ENCODE results near the gene CYB561. TPM values are rescaled to one million over a fixed set of nuclear protein-coding genes. Genes with fewer than 3 reads are reported as not detected.
A peak's percentile ranks its signal among the peaks of the same experiment; 100 is the strongest.

The CYB561 gene
- total RNA-seq, 4 donors from 2014 or later = 21.4 to 52.5 (median 35.0) TPM

DNA sequence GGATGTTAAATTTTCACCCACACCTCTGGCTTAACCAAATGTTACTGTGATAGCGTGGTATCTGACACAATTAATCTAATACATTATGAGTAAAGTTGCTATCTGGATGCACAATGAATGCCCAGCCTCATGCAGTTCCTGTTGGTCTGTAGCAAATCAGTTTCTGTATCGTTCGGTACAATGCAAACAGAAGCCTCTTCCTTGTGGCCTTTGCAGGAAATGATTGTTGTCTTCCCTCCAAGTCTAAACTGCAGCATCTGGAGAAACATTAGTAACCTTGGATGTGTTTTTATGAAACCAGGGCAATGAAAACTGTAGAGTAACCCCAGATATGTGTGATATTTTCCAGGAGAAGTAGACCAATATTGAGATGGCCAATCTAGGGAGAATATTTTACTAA, 46.8 kb downstream of the CYB561 start:
- Histone ChIP-seq H3K4me1 (peaks cover 0 to 37% (median 9%) of the 10 kb centered on the region in 4 donors), H3K36me3 (peaks cover 0 to 15% (median 0%) of the 10 kb centered on the region in 3 donors), H3K9me3 (no peaks in the 10 kb centered on the region), H3K27ac (peak overlapping the region in 2 of 4 donors; percentile 3 to 13), H3K27me3 (no peaks in the 10 kb centered on the region), H3K4me3 (no peak overlapping the region)
- DNase-seq (ENCODE audit: low spot score in 2 of 2) = no peak
- TF ChIP-seq POLR2A (IDR thresholded peaks at IDR 0.05) (no peak), EP300 (IDR thresholded peaks at IDR 0.05) (no peak)
- TF ChIP-seq, protein P1, sequence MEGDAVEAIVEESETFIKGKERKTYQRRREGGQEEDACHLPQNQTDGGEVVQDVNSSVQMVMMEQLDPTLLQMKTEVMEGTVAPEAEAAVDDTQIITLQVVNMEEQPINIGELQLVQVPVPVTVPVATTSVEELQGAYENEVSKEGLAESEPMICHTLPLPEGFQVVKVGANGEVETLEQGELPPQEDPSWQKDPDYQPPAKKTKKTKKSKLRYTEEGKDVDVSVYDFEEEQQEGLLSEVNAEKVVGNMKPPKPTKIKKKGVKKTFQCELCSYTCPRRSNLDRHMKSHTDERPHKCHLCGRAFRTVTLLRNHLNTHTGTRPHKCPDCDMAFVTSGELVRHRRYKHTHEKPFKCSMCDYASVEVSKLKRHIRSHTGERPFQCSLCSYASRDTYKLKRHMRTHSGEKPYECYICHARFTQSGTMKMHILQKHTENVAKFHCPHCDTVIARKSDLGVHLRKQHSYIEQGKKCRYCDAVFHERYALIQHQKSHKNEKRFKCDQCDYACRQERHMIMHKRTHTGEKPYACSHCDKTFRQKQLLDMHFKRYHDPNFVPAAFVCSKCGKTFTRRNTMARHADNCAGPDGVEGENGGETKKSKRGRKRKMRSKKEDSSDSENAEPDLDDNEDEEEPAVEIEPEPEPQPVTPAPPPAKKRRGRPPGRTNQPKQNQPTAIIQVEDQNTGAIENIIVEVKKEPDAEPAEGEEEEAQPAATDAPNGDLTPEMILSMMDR (IDR thresholded peaks at IDR 0.05) = no peak
- WGBS, 2 donors = 27 to 32% methylated on average over 3 of the region's 3 CpGs

DNA sequence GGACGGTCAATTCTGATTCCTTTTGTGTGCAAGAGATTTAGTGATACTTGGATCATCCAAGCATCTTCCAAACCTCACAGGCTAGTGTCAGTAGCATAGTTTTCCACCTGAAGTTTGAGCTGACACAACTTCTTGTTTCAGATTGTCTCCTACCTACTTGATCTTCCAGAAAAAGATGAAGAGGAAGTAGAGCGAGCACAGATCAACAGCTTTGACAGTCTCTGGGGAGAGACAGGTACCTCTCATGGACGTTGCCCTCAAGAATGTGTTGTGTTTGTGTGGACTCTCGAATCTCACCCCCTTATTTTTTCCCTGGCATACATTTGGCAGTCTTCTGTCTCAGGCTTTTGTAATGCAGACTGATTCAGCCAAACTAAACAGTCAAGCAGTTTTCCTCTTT, 47.4 kb downstream of the CYB561 start:
- no peaks in the 10 kb centered on the region for H3K27me3 ChIP-seq
- H3K4me1 ChIP-seq = peaks cover 0 to 37% (median 9%) of the 10 kb centered on the region in 4 donors
- no peaks in the 10 kb centered on the region for H3K9me3 ChIP-seq
- H3K27ac ChIP-seq = no peak overlapping the region
- H3K4me3 ChIP-seq = no peak overlapping the region
- TF ChIP-seq POLR2A (IDR thresholded peaks at IDR 0.05) (no peak), EP300 (IDR thresholded peaks at IDR 0.05) (no peak)
- TF ChIP-seq, protein P1 (IDR thresholded peaks at IDR 0.05) = no peak
- peaks cover 0 to 15% (median 0%) of the 10 kb centered on the region in 3 donors for H3K36me3 ChIP-seq
- no peak for DNase-seq (ENCODE audit: low spot score in 2 of 2)
- WGBS, 2 donors = 50 to 61% methylated on average over 4 of the region's 4 CpGs

DNA sequence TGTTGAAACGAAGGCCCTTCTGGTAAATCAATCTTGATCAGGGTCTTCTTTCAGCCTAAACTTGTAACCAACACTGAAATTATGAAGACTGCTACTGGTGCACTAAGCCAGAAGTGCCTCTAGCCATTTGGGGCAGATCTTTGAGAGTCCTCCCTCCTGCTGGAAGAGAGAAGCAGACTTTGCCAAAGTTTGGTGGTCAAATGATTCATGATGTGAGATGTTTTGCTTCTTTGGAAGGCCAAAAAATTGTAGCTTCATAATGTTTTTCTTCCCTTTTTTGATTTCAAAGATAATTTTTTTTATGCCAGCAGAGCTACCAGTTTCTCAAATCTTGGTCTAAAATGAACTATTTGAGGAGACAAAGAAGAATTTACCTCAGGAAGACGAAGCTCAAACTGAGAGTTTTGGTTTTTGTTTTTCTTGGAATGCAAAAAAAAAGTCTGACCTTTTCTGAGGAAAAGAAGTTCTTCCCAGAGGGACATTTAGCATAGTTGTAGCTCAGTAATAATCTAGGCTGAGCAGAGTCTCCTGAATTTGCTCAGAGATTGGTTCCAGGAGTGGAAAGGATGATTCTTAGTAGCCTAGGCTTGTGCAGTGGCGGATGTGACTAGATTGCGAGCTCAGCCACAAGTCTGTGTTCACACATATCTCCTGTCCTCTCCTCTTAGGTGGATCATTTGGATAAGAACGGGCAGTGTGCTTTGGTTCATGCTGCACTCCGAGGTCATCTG, 50.9 kb downstream of the CYB561 start:
- peaks cover 0 to 36% (median 7%) of the 10 kb centered on the region in 4 donors for H3K4me1 ChIP-seq
- TF ChIP-seq POLR2A (IDR thresholded peaks at IDR 0.05) (no peak), EP300 (IDR thresholded peaks at IDR 0.05) (no peak)
- TF ChIP-seq, protein P1 (IDR thresholded peaks at IDR 0.05) = no peak

DNA sequence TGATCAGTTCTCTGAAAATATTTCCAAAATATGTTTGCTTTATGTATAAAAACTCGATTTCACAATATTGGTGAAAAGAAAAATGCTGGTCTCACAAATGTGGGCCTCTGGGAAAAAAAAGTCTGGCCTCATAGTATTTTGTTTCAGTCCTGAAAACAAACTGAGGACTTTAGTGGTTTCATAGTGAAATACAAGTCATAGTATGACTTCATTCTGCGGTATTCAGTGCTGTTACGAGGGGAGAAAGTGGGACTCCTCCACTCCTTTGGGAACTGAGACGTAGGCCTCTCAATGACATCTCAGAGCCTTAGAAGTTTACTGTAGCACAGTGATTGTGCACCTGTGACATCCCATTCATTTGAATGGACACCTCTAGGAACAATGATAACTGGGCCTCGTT, 56.0 kb downstream of the CYB561 start:
- Histone ChIP-seq H3K27me3 (no peaks in the 10 kb centered on the region), H3K27ac (no peak overlapping the region), H3K4me1 (peaks cover 0 to 8% (median 0%) of the 10 kb centered on the region in 4 donors), H3K36me3 (peaks cover 0 to 25% (median 0%) of the 10 kb centered on the region in 3 donors), H3K4me3 (no peak overlapping the region), H3K9me3 (no peaks in the 10 kb centered on the region)
- WGBS, 2 donors = 87 to 88% methylated on average over 5 of the region's 5 CpGs
- no peak for DNase-seq (ENCODE audit: low spot score in 2 of 2)
- TF ChIP-seq POLR2A (IDR thresholded peaks at IDR 0.05) = no peak
- TF ChIP-seq, protein P1 (IDR thresholded peaks at IDR 0.05) = no peak

More for the DNA sequence above, 50.9 kb downstream of the CYB561 start:
- H3K36me3 ChIP-seq = peaks cover 0 to 25% (median 0%) of the 10 kb centered on the region in 3 donors
- WGBS, 2 donors = 55 to 78% methylated on average over 6 of the region's 6 CpGs
- no peak overlapping the region for H3K4me3 ChIP-seq
- no peaks in the 10 kb centered on the region for H3K27me3 ChIP-seq
- no peaks in the 10 kb centered on the region for H3K9me3 ChIP-seq
- H3K27ac ChIP-seq = peak overlapping the region in 2 of 4 donors; percentile 68 to 70
- peak in 1 of 2 donors; percentile 17 for DNase-seq (ENCODE audit: low spot score in 2 of 2)

DNA sequence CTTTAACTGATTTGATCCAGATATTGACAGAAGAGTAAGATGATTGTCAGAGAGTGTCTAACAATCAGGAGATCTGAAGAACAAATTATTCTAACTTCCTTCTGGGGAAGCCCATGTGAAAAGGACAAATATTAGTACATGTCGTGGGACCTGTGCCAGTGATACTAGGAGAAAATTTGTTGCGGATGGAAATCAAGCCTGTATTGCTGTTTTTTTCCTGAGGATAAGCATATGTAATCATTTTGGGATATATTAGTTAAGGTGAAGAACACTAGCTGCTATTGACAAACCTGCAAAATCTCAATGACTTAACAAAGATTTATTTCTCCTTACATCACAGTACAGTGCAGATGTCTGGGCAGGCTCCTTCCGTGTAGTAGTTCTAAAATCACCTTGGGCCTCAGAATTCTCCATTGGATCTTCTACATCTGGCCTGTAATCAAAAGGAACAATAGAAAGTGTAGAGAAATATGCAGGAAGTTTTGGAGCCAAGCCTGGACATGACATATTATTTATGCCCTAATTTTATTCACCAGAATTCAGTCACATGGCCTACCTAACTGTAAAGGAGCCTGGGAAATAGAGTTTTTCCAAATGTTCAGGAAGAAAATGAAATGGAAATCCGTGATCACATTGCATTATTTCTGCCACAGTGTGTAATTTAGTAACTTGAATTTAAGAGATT, 58.3 kb downstream of the CYB561 start:
- H3K9me3 ChIP-seq = no peaks in the 10 kb centered on the region
- peaks cover 0 to 30% (median 0%) of the 10 kb centered on the region in 3 donors for H3K36me3 ChIP-seq
- H3K27ac ChIP-seq = no peak overlapping the region
- H3K4me1 ChIP-seq = no peaks in the 10 kb centered on the region
- no peak overlapping the region for H3K4me3 ChIP-seq
- no peaks in the 10 kb centered on the region for H3K27me3 ChIP-seq
- 87 to 93% methylated on average over 4 of the region's 4 CpGs for WGBS, 2 donors
- no peak for DNase-seq (ENCODE audit: low spot score in 2 of 2)
- TF ChIP-seq EP300 (IDR thresholded peaks at IDR 0.05) = no peak
- TF ChIP-seq, protein P1 (IDR thresholded peaks at IDR 0.05) = no peak
- TF ChIP-seq POLR2A (IDR thresholded peaks at IDR 0.05) = no peak

All from tibial nerve (tissue), 4 donors.